Transverse colon (tissue), 4 donors: ENCODE measurements around the gene HAGH.

Experiments
- CTCF ChIP-seq, 5 experiments: fragments of 200-600 bp in 3 of 5; fragments of 450-650 bp in 2 of 5; sonication (generic) in 3 of 5; IDR thresholded peaks; 1 replicate in 2 of 5; 2 replicates in 3 of 5; pipeline ENCODE4 v1.5.1; 2016 to 2017; ENCODE audit warnings: antibody characterized with exemption in 5 of 5, inconsistent platforms in 3 of 5, mild to moderate bottlenecking in 2 of 5, moderate library complexity in 1 of 5
- POLR2A ChIP-seq: fragments of 450-650 bp; IDR thresholded peaks from one replicate; pipeline ENCODE4 v1.6.1; 2016; ENCODE audit warnings: antibody characterized with exemption, mild to moderate bottlenecking, moderate library complexity
- POLR2AphosphoS5 ChIP-seq, 3 donors: sonication (generic); formaldehyde crosslinking; IDR thresholded peaks; one replicate each; pipeline ENCODE4 v1.6.1; 2016; ENCODE audit warnings: antibody characterized with exemption in 3 of 3

GRCh38 chr16:1822801-1823200 is 3.8 kb downstream of the HAGH start:
- TF ChIP-seq POLR2AphosphoS5 (IDR thresholded peaks at IDR 0.05) (no peak), CTCF (IDR thresholded peaks at IDR 0.05) (no peak), POLR2A (no peak)
